T-helper 9 cell (primary cell): ENCODE results near the gene KANK3.
"Not testable (repeated sequence)": the region's sequence is repeated elsewhere in the genome, so short reads cannot be mapped to it uniquely, and the experiment has no call there.

ENCODE experiments used
- DNase-seq: peaks from one replicate; pipeline ENCODE4 v3.0.0-alpha.2; 2020

The KANK3 gene

GRCh38 chr19:8336660-8337059, 6.4 kb downstream of the KANK3 start:
- no peak for DNase-seq

- DNase-seq = no peak
Measured at GRCh38 chr19:8336072-8336569, 6.9 kb downstream of the KANK3 start.

GRCh38 chr19:8335343-8336071, 7.6 kb downstream of the KANK3 start:
- no peak for DNase-seq

GRCh38 chr19:8334458-8335342, 8.4 kb downstream of the KANK3 start:
- DNase-seq = no peak

GRCh38 chr19:8333767-8334457, 9.2 kb downstream of the KANK3 start:
- no peak for DNase-seq

GRCh38 chr19:8332976-8333766, 9.9 kb downstream of the KANK3 start:
- DNase-seq = no peak

GRCh38 chr19:8331263-8331845, 11.7 kb downstream of the KANK3 start:
- DNase-seq = no peak

- DNase-seq = no peak
Measured at GRCh38 chr19:8329996-8330395, 13.1 kb downstream of the KANK3 start.

- DNase-seq = no peak
Measured at GRCh38 chr19:8325454-8325853, 17.6 kb downstream of the KANK3 start.

- DNase-seq = no peak
Measured at GRCh38 chr19:8324186-8325050, 18.6 kb downstream of the KANK3 start.

- no peak for DNase-seq
Measured at GRCh38 chr19:8323781-8324185, 19.3 kb downstream of the KANK3 start.

GRCh38 chr19:8322638-8322997, 20.4 kb downstream of the KANK3 start:
- DNase-seq = no peak

- no peak for DNase-seq
Measured at GRCh38 chr19:8321986-8322637, 20.9 kb downstream of the KANK3 start.

GRCh38 chr19:8321067-8321985, 21.7 kb downstream of the KANK3 start, which contains the start of the genes NDUFA7 and RPS28:
Gene NDUFA7 (minus strand): TSS chr19:8321375. CDS start chr19:8321358, 17 bp downstream.
Gene RPS28 (plus strand): TSS chr19:8321496. CDS start chr19:8321531, 35 bp downstream.
- DNase-seq = peak; percentile 97

GRCh38 chr19:8320564-8321066, 22.4 kb downstream of the KANK3 start:
- no peak for DNase-seq

- no peak for DNase-seq
Measured at GRCh38 chr19:8319807-8320520, 23.1 kb downstream of the KANK3 start.

GRCh38 chr19:8318835-8319234, 24.2 kb downstream of the KANK3 start:
- DNase-seq = not testable (repeated sequence)
